Mucosa of gallbladder (tissue), 1 donor: ENCODE measurements around the gene NAA60. TPM values are rescaled to one million over a fixed set of nuclear protein-coding genes. Genes with fewer than 3 reads are reported as not detected.
"Not testable (repeated sequence)": the region's sequence is repeated elsewhere in the genome, so short reads cannot be mapped to it uniquely, and the experiment has no call there.

Source experiments
- DNase-seq: peaks from one replicate; pipeline ENCODE4 v3.0.0-alpha.2; 2020; ENCODE audit warnings: low spot score
- total RNA-seq: library from RNA; stranded (reverse); gene quantifications from one replicate; pipeline ENCODE4 v1.2.1, GENCODE V29; 2021
- donor health status: DM: no; HTN: no; CAD: no.

Gene NAA60
- total RNA-seq, 1 donor from 2014 or later, result 70.3 TPM

DNA sequence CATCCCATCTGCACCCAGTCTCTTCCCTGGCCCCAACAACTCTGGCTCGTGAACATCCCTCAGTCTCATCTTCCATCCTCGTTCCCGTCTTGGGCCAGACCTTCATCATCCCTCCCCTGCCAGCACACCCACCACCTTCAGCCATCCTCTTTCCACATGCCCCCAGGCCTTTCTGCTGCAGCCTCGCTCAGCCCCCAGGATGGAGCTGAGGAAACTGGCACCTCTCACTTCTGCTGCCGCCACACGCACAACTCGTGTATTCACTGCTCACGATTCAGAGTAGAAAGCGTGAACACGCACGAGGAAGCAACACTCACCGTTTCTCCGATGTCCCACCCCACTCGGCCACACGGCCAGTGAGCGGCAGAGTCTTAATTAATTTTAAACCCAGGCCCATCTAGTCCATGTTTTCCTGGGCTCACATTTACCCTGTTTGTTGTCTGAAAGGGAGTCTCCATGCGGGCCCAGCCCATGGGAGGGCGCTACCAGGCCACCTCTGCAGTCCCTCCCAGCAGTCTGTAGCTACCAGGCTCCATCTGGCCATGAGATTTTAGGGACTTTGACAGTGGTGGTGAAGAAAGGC lies 39.3 kb downstream of the NAA60 start:
- no peak for DNase-seq

DNA sequence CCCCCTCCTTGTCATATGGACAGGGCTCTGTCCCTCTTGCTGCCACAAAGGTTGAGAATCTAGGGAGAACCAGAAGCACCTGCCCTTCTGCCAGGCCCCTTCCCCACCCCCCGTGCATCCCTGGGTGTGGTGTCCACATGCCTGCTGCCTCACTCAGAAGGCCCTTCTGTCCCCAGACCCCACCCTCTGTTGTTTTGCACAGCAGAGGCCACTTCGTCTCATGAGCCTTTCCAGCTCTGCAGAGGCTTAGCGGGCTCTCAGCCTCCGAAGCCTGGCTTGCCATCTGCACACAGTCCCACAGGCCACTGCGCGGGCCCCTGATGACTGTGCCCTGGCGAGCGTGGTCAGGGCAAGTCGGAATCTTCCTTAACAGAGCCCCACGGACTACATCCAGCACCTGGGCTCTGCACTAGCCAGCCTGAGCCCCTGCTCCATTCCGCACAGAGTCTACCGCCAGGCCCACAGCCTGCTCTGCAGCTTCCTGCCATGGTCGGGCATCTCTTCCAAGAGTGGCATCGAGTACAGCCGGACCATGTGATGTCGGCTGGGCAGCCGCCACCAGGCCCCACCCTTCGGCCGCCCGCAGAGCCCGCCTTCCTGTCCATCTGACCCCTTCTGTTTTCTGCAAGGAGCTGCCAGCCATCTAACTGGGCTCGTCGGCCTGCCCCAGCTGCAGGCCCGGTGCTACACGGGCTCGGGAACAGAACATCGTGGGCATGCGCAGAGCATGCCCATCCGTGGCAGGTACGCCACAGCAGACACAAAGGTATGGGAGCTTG lies 41.0 kb downstream of the NAA60 start:
- no peak for DNase-seq

DNA sequence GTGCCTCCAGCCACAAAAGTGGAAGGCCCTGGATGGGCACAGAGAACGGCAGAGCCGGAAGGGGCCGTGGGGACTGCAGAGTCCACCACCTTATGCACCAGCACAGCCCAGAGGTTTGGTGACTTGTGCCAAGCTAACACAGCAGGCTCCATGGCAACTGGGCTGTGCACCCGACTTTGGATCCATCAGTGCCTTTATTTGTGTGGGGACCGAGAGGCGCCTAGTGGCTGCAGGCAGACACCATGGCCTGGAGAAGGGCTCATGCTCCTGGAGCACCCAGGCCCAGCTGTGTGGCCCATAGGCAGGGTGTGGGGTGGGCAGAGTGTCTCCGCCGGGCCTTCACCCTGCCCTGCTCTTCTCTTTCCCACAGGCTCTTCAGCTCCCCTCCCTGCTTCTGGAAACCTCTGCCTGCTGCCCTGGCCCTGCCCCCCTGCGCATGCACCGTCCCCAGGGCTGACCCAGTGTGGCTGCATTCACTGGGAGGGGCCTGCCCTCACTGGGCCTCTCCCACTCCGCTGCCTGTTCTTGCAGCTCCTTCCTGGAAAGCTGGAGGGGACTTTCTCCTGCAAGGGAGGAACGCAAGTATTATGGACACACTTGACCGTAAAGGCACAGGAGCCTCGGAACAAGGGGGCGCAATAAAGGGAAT lies 41.7 kb downstream of the NAA60 start:
- DNase-seq, result no peak

DNA sequence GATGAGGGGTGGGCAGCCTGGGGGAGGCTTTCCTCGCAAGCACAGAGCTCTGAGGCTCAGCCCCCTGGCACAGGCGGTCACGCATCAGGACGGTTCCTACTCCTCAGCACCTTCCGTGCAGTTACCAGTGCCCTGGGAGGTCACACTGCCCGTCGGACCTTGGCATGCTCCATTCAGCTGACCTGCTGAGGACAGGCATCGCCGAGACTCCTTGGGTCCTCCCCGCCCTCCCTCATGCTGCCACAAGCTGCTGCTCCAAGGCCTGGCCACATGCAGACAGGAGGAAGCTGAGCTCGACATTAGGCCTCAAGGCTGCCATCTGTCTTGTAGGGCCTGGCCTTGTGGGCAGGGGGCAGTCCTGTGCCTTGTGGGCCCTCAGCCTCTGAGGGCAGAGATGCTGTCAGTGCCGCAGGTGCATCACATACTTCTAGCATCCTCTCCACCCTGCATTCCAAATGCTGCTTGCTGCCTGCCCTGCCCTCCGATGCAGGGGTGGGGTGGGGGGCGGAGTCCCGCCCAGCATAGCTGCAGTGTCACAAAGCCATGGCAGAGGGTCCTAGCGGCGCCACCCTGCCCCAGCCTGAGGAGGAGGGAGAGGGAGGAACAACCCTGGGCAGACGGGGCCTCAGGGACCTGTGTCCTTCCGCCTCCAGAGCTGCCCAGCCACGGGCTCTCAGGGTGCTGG lies 42.5 kb downstream of the NAA60 start:
- no peak for DNase-seq

- DNase-seq, result no peak
Observed at GRCh38 chr16:3486506-3487215, 43.2 kb downstream of the NAA60 start.

DNA sequence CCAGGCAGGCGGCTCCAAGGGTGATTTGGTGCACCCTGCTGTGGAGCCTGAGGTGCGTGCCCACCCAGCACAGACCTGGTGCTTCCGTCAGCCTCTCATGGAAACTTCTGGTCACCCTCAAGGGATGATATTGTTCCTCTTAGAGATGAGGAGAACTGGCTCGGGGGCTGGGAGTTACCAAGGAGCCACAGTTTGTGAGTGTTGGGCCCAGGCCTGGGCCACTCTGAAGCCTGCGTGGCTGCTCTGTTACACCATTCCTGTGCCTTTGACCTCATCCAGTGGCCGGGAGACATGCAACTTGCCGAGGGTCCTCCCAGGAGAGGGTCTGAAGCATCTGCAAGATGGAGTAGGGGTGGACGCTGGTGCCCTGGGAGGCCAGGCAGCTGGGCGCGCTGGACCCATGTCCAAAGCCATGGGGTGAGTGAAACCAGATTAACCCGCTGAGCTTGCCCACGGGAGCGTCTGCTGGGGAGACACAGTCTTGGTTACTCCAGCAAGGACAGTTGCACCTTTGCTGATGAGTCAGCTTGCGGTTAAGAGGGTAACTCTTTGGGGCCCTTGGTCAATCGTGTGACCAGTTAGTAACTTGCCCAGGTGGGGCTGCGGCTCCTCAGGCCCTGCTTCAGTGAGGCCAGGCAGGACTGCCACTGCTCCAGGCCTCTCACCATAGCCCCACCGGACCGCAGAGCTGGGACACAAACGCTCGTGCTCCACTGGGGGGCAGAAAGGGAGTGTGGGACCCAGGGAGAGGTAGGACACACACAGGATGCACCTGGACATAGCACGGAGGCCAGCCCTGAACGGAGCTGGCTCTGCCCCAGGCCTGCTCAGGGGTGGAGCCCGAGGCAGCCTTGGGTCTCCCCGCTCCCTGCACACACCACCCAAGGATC lies 44.3 kb downstream of the NAA60 start:
- DNase-seq, result no peak

- no peak for DNase-seq
Observed at GRCh38 chr16:3488801-3489200, 45.3 kb downstream of the NAA60 start.

- no peak for DNase-seq
Observed at GRCh38 chr16:3490911-3491629, 47.6 kb downstream of the NAA60 start.

DNA sequence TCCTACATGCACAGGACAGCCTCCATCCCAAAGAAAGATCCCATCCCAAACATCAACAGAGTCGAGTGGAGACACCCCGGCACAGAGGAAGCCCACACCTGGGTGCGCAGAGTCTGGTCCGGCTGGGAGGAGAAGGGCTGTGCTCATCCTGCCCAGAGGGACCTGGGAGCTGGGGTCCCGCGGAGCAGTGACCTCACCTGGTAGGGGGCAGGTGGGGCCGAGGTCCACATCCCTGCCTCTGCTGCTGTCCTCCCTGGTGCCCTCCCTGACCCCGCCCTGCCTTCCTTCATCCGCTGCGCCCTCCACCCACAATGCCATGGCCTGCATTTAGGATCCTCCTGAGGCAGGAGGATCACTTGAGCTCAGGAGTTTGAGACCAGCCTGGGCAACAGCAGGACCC lies 48.9 kb downstream of the NAA60 start:
- no peak for DNase-seq

GRCh38 chr16:3494386-3494973 lies 51.0 kb downstream of the NAA60 start:
- no peak for DNase-seq

DNA sequence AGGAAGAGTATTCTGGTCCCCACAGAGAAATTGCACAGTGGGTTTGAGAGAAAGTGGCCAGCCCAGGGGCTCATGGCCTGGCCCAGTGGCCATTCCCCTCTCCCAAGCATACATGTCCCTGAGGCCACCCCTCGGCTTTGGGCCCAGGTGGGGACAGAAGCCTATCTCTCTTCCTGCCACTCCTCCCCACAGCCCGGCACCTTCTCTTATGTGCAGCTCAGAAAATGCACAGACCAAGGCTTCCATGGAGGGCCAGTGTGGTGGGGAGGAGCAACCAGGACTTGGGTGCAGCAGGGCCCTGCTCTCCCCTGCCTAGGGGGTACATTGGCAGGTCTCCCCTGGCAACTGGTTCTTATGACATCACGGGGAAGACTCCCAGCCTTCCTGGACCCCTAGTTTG lies 51.7 kb downstream of the NAA60 start, which contains the start of gene C16orf90:
TSS of gene C16orf90 (minus strand) at position 314 of the 400 bp plus-strand sequence. CDS start at position 246, 68 bp downstream.
- DNase-seq, result no peak

DNA sequence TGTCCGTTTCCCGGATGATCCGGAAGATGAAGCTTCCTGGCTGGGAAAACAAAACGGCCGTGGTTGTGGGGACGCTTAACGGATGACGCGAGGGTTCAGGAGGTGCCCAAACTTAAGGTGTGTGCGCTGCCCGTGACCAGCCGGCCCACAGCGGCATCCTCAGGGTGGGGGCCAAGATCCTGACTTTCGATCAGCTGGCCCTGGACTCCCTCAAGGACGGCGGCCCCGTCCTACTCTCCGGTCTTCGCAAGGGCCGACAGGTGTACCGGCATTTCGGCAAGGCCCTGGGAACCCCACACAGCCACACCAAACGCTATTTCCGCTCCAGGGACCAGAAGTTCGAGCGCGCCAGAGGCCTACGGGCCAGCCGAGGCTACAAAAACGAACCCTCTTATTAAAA lies 52.9 kb downstream of the NAA60 start:
- DNase-seq, result no peak

GRCh38 chr16:3497771-3498170 lies 54.3 kb downstream of the NAA60 start:
- no peak for DNase-seq

DNA sequence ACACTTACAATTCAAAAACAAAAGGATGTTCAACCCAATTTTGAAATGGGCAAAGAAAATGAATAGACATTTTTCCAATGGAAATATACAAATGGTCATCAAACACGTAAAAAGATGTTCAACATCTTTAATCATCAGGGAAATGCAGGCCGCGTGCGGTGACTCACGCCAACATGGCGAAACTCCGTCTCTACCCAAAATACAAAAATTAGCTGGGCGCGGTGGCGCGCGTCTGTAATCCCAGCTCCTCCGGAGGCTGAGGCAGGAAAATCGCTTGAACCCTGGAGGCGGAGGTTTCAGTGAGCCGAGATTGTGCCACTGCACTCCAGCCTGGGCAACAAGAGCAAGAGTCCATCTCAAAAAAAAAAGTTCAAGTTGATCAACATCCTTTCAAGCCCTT lies 55.5 kb downstream of the NAA60 start:
- no peak for DNase-seq

DNA sequence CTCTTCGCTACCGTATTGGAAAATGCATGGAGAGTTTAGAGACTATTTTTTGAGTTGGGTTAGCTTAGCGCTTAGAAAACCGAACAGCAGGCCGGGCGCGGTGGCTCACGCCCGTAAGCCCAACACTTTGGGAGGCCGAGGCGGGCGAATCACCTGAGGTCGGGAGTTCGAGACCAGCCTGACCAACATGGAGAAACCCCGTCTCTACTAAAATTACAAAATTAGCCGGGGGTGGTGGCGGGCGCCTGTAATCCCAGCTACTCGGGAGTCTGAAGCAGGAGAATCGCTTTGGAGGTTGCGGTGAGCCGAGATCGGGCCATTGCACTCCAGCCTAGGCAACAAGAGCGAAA lies 57.9 kb downstream of the NAA60 start:
- not testable (repeated sequence) for DNase-seq

GRCh38 chr16:3501783-3502400 lies 58.4 kb downstream of the NAA60 start:
- no peak for DNase-seq

GRCh38 chr16:3503523-3503922 lies 60.0 kb downstream of the NAA60 start:
- DNase-seq, result no peak

DNA sequence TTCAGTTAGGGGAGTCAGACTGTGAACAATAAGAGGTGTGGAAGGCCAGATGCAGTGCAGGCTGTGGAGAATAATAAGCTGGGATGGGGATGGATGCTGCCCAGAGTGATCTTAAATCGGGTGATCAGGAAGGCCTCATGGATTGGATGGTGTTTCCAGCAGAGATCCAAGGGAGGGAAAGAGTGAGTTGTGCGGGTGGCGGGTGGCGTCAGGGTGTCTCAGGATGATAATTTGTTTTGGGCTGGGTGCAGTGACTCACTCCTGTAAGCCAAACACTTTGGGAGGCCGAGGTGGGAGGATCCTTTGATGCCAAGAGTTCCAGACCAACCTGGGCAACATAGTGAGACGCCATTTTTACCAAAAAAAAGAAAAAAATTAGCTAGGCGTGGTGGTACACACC lies 65.3 kb downstream of the NAA60 start:
- DNase-seq, result no peak

- peak; percentile 38 for DNase-seq
Observed at GRCh38 chr16:3509470-3509928, 66.0 kb downstream of the NAA60 start.
